H1 (cell line): ENCODE measurements around the gene SLC25A48. TPM values are rescaled to one million over a fixed set of nuclear protein-coding genes. Genes with fewer than 3 reads are reported as not detected.

Experiments
- CTCF ChIA-PET: fragments of 300-600 bp; sonication (Branson Sonifier 250); formaldehyde crosslinking; loops from one replicate; lab custom pipeline; 2021; ENCODE audit not compliant: partially characterized antibody; lab: Charles Lee
- POLR2A ChIA-PET: fragments of 300-600 bp; sonication (Branson Sonifier 250); formaldehyde crosslinking; loops from one replicate; lab custom pipeline; 2021; ENCODE audit warnings: inconsistent platforms; ENCODE audit not compliant: partially characterized antibody; lab: Charles Lee
- DNase-seq, 2 experiments: peaks; one replicate each; pipeline versions ENCODE4 v3.0.0 to v3.0.0-alpha.2; 2010 to 2022; ENCODE audit warnings: low spot score in 2 of 2, low read depth in 1 of 2, mixed read lengths in 1 of 2
- FAIRE-seq: peaks from 2 replicates; lab custom pipeline; 2011; peaks lifted over from hg19 to GRCh38; lab: Jason Lieb, UNC
- H2AFZ ChIP-seq: 2 replicates; pipeline ENCODE4 v1.8.1; 2012; ENCODE audit warnings: low read length, inconsistent platforms
- H2AK5ac ChIP-seq: 2 replicates; pipeline ENCODE4 v1.6.1; 2013; ENCODE audit warnings: low read depth, low read length
- H2BK120ac ChIP-seq: replicated peaks from 2 replicates; pipeline ENCODE3; 2013; ENCODE audit warnings: low read depth, low read length, inconsistent platforms
- H2BK12ac ChIP-seq: 2 replicates; pipeline ENCODE4 v1.6.1; 2013; ENCODE audit warnings: low read depth, low read length
- H2BK15ac ChIP-seq: 2 replicates; pipeline ENCODE4 v1.6.1; 2013; ENCODE audit warnings: low read length
- H2BK20ac ChIP-seq: 2 replicates; pipeline ENCODE4 v1.6.1; 2013; ENCODE audit warnings: low read length
- H2BK5ac ChIP-seq: 2 replicates; pipeline ENCODE4 v1.6.1; 2013; ENCODE audit warnings: low read depth, low read length
- H3K14ac ChIP-seq: 2 replicates; pipeline ENCODE4 v1.6.1; 2013; ENCODE audit warnings: inconsistent platforms; ENCODE audit not compliant: insufficient read length
- H3K18ac ChIP-seq: 2 replicates; pipeline ENCODE4 v1.6.1; 2013; ENCODE audit warnings: low read length; ENCODE audit errors: extremely low read depth
- H3K23ac ChIP-seq: 2 replicates; pipeline ENCODE4 v1.6.1; 2013; ENCODE audit warnings: inconsistent platforms; ENCODE audit not compliant: insufficient read length
- H3K23me2 ChIP-seq: 2 replicates; pipeline ENCODE4 v1.6.1; 2013; ENCODE audit warnings: low read depth, low read length
- H3K27ac ChIP-seq: 2 replicates; pipeline ENCODE4 v1.6.1; 2011; ENCODE audit warnings: low read depth, low read length, inconsistent platforms
- H3K27me3 ChIP-seq, 4 experiments: replicated peaks in 1 of 4; 1 replicate in 1 of 4; 2 replicates in 3 of 4; pipeline versions ENCODE4 v1.6.1 to v1.8.1; 2011 to 2013; ENCODE audit warnings: low read length in 3 of 4, mild to moderate bottlenecking in 3 of 4, inconsistent platforms in 2 of 4, mixed read lengths in 2 of 4, moderate library complexity in 1 of 4; ENCODE audit not compliant: control insufficient read depth in 3 of 4, insufficient read depth in 3 of 4; ENCODE audit errors: extremely low read depth in 1 of 4
- H3K36me3 ChIP-seq, 4 experiments: 2 replicates each; pipeline versions ENCODE4 v1.6.1 to v1.8.1; 2011 to 2013; ENCODE audit warnings: mild to moderate bottlenecking in 4 of 4, low read length in 3 of 4, moderate library complexity in 2 of 4, control low read depth in 1 of 4, inconsistent platforms in 1 of 4; ENCODE audit not compliant: insufficient read depth in 4 of 4, control insufficient read depth in 2 of 4
- H3K4ac ChIP-seq: replicated peaks from 2 replicates; pipeline ENCODE3; 2013; ENCODE audit warnings: low read length, low read depth, mixed read lengths, inconsistent platforms; ENCODE audit not compliant: insufficient read length
- H3K4me1 ChIP-seq, 4 experiments: replicated peaks in 1 of 4; 1 replicate in 1 of 4; 2 replicates in 3 of 4; pipeline versions ENCODE4 v1.6.1 to v1.8.1; 2011 to 2013; ENCODE audit warnings: low read length in 3 of 4, inconsistent platforms in 2 of 4, mixed read lengths in 1 of 4; ENCODE audit not compliant: insufficient read depth in 4 of 4, control insufficient read depth in 3 of 4
- H3K4me2 ChIP-seq, 2 experiments: 2 replicates each; pipeline versions ENCODE4 v1.6.1 to v1.8.1; 2011 to 2013; ENCODE audit warnings: low read depth in 2 of 2, low read length in 2 of 2, control low read depth in 1 of 2, inconsistent platforms in 1 of 2, mild to moderate bottlenecking in 1 of 2; ENCODE audit not compliant: insufficient read depth in 1 of 2
- H3K4me3 ChIP-seq, 4 experiments: fragments of 200-600, 300-600 bp in 1 of 4; sonication (generic), shearing (Covaris generic), sonication (Bioruptor Twin) in 1 of 4; 2 replicates each; pipeline versions ENCODE4 v1.5.1 to v1.8.1; 2011 to 2016; ENCODE audit warnings: low read length in 4 of 4, low read depth in 3 of 4, control low read depth in 2 of 4, inconsistent platforms in 2 of 4, mild to moderate bottlenecking in 2 of 4, mixed read lengths in 1 of 4, moderate library complexity in 1 of 4; ENCODE audit not compliant: insufficient read depth in 2 of 4; ENCODE audit errors: extremely low read depth in 1 of 4
- H3K56ac ChIP-seq: replicated peaks from 2 replicates; pipeline ENCODE3; 2013; ENCODE audit warnings: low read depth, mild to moderate bottlenecking, mixed read lengths, low read length, inconsistent platforms; ENCODE audit not compliant: insufficient read length
- H3K79me1 ChIP-seq: 2 replicates; pipeline ENCODE4 v1.6.1; 2013; ENCODE audit warnings: low read depth, low read length, control low read depth
- H3K79me2 ChIP-seq, 2 experiments: 2 replicates each; pipeline versions ENCODE4 v1.6.1 to v1.8.1; 2012 to 2013; ENCODE audit warnings: low read length in 2 of 2, mild to moderate bottlenecking in 2 of 2, inconsistent platforms in 1 of 2; ENCODE audit not compliant: insufficient read depth in 2 of 2, control insufficient read depth in 1 of 2
- H3K9ac ChIP-seq, 4 experiments: replicated peaks in 1 of 4; 1 replicate in 1 of 4; 2 replicates in 3 of 4; pipeline versions ENCODE4 v1.6.1 to v1.8.1; 2011 to 2013; ENCODE audit warnings: low read depth in 3 of 4, low read length in 3 of 4, control low read depth in 2 of 4, mild to moderate bottlenecking in 2 of 4, moderate library complexity in 2 of 4, inconsistent platforms in 1 of 4; ENCODE audit errors: extremely low read depth in 1 of 4
- H3K9me3 ChIP-seq, 2 experiments: 2 replicates each; pipeline versions ENCODE4 v1.6.1 to v1.8.1; 2012 to 2013; ENCODE audit warnings: mild to moderate bottlenecking in 2 of 2, moderate library complexity in 2 of 2, control low read depth in 1 of 2, inconsistent platforms in 1 of 2, low read depth in 1 of 2, low read length in 1 of 2, mixed read lengths in 1 of 2; ENCODE audit not compliant: insufficient read depth in 2 of 2
- H4K20me1 ChIP-seq, 2 experiments: replicated peaks in 1 of 2; 2 replicates each; pipeline versions ENCODE3 to v1.8.1; 2011 to 2013; ENCODE audit warnings: inconsistent platforms in 2 of 2, low read length in 2 of 2, mild to moderate bottlenecking in 1 of 2; ENCODE audit not compliant: insufficient read depth in 2 of 2, control insufficient read depth in 1 of 2
- H4K5ac ChIP-seq: 2 replicates; pipeline ENCODE4 v1.6.1; 2013; ENCODE audit warnings: low read length, low read depth, mixed read lengths, inconsistent platforms; ENCODE audit not compliant: insufficient read length
- H4K8ac ChIP-seq: 2 replicates; pipeline ENCODE4 v1.8.0; 2013; ENCODE audit warnings: mild to moderate bottlenecking, moderate library complexity, low read length, inconsistent platforms; ENCODE audit not compliant: insufficient read depth; ENCODE audit errors: extremely low read depth
- H4K91ac ChIP-seq: replicated peaks from 2 replicates; pipeline ENCODE3; 2013; ENCODE audit warnings: low read length, mixed read lengths, inconsistent platforms; ENCODE audit not compliant: insufficient read length
- ATF2 ChIP-seq: IDR thresholded peaks from 2 replicates; pipeline ENCODE4 v1.6.1; 2012; ENCODE audit warnings: low read length, inconsistent platforms
- KDM1A ChIP-seq: fragments of 200-600, 300-600 bp; sonication (generic); IDR thresholded peaks from 2 replicates; pipeline ENCODE4 v1.7.1; 2016; ENCODE audit warnings: mild to moderate bottlenecking, low read length, borderline replicate concordance
- MAFK ChIP-seq: IDR thresholded peaks from 2 replicates; pipeline ENCODE4 v1.6.1; 2012; ENCODE audit warnings: low read depth, mild to moderate bottlenecking, improper control_type of control experiment, low read length
- NRF1 ChIP-seq: IDR thresholded peaks from 2 replicates; pipeline ENCODE4 v1.6.1; 2011; ENCODE audit warnings: mild to moderate bottlenecking, low read depth, low read length, improper control_type of control experiment
- RFX5 ChIP-seq: IDR thresholded peaks from 2 replicates; pipeline ENCODE4 v1.6.1; 2011; ENCODE audit warnings: low read depth, low read length, improper control_type of control experiment, borderline replicate concordance
- RNF2 ChIP-seq: fragments of 200-900, 300-1000 bp; sonication (generic); IDR thresholded peaks from 2 replicates; pipeline ENCODE4 v1.7.1; 2016; ENCODE audit warnings: borderline replicate concordance, low read depth, mild to moderate bottlenecking, antibody characterized with exemption, low read length; ENCODE audit not compliant: poor library complexity, severe bottlenecking; ENCODE audit errors: missing control alignments
- SAP30 ChIP-seq: fragments of 300-600 bp; sonication (generic); IDR thresholded peaks from 2 replicates; pipeline ENCODE4 v1.7.1; 2012; ENCODE audit warnings: low read length, moderate library complexity, mild to moderate bottlenecking, inconsistent platforms; ENCODE audit not compliant: insufficient read depth, insufficient replicate concordance
- SIX5 ChIP-seq: IDR thresholded peaks from 2 replicates; pipeline ENCODE4 v1.6.1; 2011; ENCODE audit warnings: mild to moderate bottlenecking, low read depth, low read length
- SRF ChIP-seq: IDR thresholded peaks from 2 replicates; pipeline ENCODE4 v1.6.1; 2011; ENCODE audit warnings: mild to moderate bottlenecking, low read depth, low read length, moderate library complexity
- TBP ChIP-seq: IDR thresholded peaks from 2 replicates; pipeline ENCODE4 v1.6.1; 2011; ENCODE audit warnings: low read depth, low read length, improper control_type of control experiment
- WGBS, 2 experiments: shearing (Covaris generic) in 1 of 2; methylation state at CpG; one replicate each; pipeline versions ENCODE4 v1.1.6 to v1.1.7; 2013 to 2015; ENCODE audit warnings: low lambda C conversion rate in 2 of 2, mixed read lengths in 2 of 2, inconsistent platforms in 1 of 2, low coverage in 1 of 2, missing lambda C conversion rate in 1 of 2; ENCODE audit not compliant: insufficient replicate concordance in 2 of 2, insufficient coverage in 1 of 2, insufficient read length in 1 of 2; ENCODE audit errors: extremely low coverage in 1 of 2, missing lambda C conversion rate in 1 of 2; 5-methylcytosine and 5-hydroxymethylcytosine counted together
- polyA plus RNA-seq, 7 experiments: library from polyadenylated mRNA; depleted of rRNA in 3 of 7; stranded (reverse) in 5 of 7; unstranded in 2 of 7; fragments of >200 nt in 5 of 7; fragments of 200-250 nt in 2 of 7; gene quantifications; 1 replicate in 5 of 7; 2 replicates in 1 of 7; 4 replicates in 1 of 7; pipeline versions ENCODE4 v1.2.1 to v1.2.3, GENCODE V29; 2011 to 2013; ENCODE audit warnings: missing spikeins in 2 of 7, mixed read lengths in 2 of 7
- total RNA-seq: library from RNA; stranded (reverse); fragmentation: NEBNext Ultra II Directional; extraction: Animal tissue kit (Norgen Biotek cat#: 25700); gene quantifications from 2 replicates; pipeline ENCODE4 v1.2.1, GENCODE V29; 2021
- TF ChIP-seq, protein P1 (sequence below): IDR thresholded peaks from 2 replicates; pipeline ENCODE4 v1.6.1; 2012; ENCODE audit warnings: inconsistent platforms

Gene SLC25A48
- total and polyA plus RNA-seq, 2 of the 8 experiments (the other 6 are each of a cell fraction or from before 2014, with no cell fraction given) = 1.3 to 1.8 TPM

GRCh38 chr5:135881244-135881643 is 46.8 kb downstream of the SLC25A48 start:
- Histone ChIP-seq H2BK120ac (no peak overlapping the region), H3K4ac (no peak overlapping the region), H4K20me1 (no peaks in the 10 kb centered on the region), H4K91ac (no peak overlapping the region), H3K27ac (no peak overlapping the region), H3K14ac (no peak overlapping the region), H3K9ac (no peak overlapping the region), H2AK5ac (no peak overlapping the region), H4K5ac (no peak overlapping the region), H3K23me2 (no peaks in the 10 kb centered on the region; the same call in 1 of the 2 replicates), H3K18ac (no peak overlapping the region), H4K8ac (no peak overlapping the region), H2BK20ac (0 out of 2 replicates have a peak overlapping the region, but pooled peaks have one; percentile 26), H3K4me1 (peaks cover 3 to 5% (median 4%) of the 10 kb centered on the region in 4 experiments; a peak in 6 of 7 replicates), H3K4me3 (no peak overlapping the region), H3K36me3 (no peaks in the 10 kb centered on the region), H3K56ac (no peak overlapping the region), H2BK15ac (no peak overlapping the region), H3K23ac (no peak overlapping the region), H2BK12ac (no peak overlapping the region), H3K79me2 (no peaks in the 10 kb centered on the region), H2BK5ac (no peak overlapping the region), H2AFZ (no peak overlapping the region), H3K79me1 (no peaks in the 10 kb centered on the region), H3K4me2 (no peak overlapping the region), H3K9me3 (no peaks in the 10 kb centered on the region), H3K27me3 (no peaks in the 10 kb centered on the region)
- WGBS, 2 experiments = 87% methylated on average over 4 of the region's 4 CpGs; no CpG with 5 or more reads in 1 of the 2 experiments
- ChIA-PET CTCF (interaction anchor here (0.6 to 5.3 kb wide), 19 partner anchors 8 to 484 kb away, joined by 3 to 37 read pairs (median 4); partner anchors contain the start of genes SLC25A48 and TRPC7), POLR2A (interaction anchor here (0.8 to 1.1 kb wide), 2 partner anchors 25 to 158 kb away, joined by 3 to 4 read pairs; no protein-coding TSS in a partner anchor)
- DNase-seq (no peak), FAIRE-seq (no peak)
- TF ChIP-seq, protein P1, sequence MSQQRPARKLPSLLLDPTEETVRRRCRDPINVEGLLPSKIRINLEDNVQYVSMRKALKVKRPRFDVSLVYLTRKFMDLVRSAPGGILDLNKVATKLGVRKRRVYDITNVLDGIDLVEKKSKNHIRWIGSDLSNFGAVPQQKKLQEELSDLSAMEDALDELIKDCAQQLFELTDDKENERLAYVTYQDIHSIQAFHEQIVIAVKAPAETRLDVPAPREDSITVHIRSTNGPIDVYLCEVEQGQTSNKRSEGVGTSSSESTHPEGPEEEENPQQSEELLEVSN = no peak
- TF ChIP-seq RFX5 = no peak
- TF ChIP-seq TBP = no peak
- TF ChIP-seq MAFK = no peak
- TF ChIP-seq SRF = no peak
- TF ChIP-seq NRF1 = no peak
- no peak for TF ChIP-seq RNF2
- TF ChIP-seq SIX5 = no peak
- TF ChIP-seq SAP30 = no peak
- no peak for TF ChIP-seq ATF2
- no peak for TF ChIP-seq KDM1A
